NAMALWA (cell line): ENCODE results near the gene MYO1C.

Experiments
- DNase-seq: peaks from one replicate; pipeline ENCODE4 v3.0.0-alpha.2; 2015; ENCODE audit warnings: low spot score

Gene MYO1C

DNA sequence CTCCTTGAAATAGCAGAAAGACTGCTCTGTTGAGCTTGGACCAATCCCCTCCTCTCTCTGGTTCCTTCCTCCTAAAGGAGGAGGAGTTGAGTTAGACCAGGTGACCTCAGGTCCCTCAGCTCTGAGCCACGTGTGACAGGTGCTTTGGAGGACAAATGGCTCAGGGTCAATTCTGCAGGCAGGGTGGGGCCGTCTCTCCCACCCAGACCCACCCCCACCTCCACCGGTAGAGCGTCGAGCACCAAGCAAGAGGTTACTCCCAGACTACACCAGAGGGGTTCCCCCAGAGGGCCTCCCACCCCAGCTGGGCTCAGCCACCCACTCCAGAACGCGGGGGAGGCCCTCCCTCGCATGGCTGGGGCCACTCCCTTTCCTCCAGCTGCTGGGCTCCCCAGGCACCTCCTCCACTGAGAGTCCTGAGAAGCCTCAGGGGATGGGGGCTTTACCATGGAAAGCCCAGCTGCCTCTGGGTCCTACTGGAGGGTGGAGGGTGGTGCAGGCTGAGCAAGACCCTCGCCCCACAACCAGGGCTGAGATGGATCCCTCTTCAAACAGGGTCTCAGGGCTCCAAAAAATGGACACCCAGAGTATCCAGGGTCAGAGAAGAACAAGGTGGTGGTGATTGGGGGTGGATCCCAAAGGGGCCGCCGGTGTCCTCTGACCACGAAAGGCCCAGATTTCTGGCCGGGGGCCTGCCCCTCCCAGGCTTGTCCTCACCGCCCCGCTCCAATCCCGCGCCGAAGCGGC is 7.6 kb downstream of the MYO1C start:
- DNase-seq, result peak; percentile 81

DNA sequence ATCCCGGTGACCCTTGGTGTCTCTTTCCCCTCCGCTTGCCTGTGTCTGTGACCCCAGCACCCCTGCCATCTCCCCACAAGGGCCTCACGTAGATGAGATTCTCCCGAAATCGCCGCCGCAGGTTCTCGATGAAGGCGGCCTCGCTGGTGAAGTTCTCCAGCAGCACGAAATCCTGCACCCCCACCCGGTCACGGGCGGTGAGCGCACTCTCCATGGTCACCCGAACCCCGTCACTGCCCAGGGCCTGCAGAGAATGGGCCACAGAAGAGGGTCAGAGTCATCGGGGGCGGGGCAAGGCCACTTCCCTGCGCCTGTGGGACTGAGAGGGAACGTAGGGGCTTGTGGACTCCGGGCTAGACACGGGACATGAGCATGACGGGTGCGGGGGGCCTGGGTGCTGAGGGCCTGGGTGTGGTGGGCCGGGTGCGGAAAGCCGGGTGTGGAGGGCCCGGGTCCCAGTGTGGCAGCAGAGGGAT is 8.4 kb downstream of the MYO1C start:
- no peak for DNase-seq

DNA sequence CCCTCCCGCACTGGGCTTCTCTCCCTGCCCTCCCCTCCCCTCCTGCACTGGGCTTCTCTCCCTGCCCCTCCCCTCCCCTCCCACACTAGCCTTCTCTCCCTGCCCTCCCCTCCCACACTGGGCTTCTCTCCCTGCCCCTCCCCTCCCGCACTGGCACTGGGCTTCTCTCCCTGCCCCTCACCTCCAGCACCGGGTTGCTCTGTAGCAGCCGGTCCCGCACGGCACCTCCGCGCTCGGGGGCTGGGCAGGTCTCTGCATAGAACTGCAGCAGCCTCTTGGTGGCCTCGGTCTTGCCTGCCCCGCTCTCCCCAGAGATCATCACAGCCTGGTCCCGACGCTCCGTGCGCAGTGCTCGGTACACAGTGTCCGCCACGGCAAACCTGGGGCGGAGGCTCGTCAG is 9.8 kb downstream of the MYO1C start:
- DNase-seq, result no peak

DNA sequence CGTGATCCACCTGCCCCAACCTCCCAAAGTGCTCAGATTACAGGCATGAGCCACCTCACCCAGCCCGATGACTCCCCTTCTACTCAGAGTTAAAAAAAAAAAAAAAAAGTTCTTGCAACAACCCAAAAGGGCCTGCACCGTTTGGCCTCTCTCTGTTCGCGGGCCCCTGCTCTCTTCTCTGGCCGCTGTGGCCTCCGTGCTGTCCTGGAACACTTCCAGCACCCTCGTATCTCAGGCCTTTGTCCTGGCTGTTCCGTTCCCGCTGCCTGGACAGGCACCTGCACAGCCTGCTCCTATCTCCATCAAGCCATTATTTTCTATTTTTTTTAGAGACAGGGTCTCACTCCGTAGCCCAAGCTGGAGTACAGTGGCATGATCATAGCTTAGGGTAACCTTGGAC is 10.8 kb downstream of the MYO1C start:
- DNase-seq, result no peak

DNA sequence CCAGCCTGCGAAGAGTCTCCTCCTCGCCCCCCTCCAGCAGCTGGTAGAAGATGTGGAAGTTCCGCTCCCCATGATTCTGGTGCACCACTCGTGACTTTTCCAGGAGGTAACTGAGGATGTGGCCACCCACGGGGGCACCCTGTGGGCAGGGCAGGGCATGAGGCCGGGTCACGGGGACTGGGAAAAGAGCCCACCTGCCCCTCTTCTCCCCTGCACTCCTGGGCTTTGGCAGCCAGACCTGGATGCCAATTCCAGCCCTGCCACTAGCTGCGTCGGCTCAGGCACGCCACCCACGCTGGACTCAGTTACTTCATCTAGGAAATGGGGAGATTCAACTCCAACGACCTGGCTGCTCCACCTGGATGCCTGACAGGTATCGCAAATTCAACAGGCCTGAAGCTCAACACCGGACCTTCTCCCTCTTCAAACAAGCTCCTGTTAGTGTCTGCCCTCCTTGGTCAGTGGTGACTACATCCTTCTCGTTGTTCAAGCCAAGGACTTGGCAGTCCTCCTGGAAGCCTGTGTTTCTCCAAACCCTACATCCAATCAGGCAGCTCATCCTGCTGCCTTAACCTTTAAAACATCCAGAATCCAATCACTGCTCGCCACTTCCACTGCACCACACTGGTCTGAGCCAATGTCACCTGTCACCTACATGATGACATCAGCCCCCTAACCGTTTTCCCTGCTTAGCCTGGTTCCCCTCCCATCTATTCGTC is 11.6 kb downstream of the MYO1C start:
- no peak for DNase-seq

DNA sequence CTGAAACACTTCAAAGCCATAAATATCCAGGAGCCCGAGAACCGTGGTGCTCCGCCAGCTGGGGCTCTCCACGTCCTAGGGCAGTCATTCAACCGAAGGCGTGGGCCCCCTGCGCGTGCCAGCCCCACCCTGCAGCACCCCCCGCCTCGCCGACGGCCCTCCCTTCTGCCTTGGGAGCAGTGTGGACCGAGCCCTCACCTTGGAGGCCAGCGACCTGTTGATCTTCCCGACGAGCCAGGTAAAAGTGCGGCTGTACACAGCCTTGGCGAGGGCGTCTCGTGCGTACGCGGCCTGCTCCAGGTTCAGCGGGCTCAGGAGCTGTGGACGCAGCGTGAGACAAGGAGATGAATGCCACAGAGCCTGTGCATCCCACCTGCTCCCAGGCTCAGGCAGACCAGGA is 14.1 kb downstream of the MYO1C start:
- DNase-seq, result no peak

DNA sequence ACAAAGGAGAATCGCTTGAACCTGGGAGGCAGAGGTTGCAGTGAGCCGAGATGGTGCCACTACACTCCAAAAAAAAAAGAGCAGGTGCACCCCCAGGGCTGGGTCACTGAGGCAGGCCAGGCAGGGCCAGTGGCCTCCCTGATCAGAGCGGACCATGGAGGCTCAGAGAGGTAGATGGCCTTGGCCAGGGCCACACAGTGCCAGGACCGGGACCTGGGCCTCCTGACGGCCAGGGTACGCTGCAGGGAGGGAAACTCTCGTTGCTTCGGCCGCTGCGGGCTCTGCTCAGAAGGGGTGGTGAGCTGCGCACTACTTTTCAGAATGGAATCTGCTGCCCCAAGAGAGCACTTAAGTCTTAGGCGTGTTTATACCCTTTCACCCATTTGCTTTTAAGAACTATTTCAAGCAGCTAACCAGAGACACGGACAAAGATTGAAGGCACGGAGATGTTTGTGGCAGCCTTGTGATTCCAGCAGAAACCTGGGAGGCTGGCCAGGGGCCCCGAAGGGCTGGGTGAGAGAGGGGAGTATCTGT is 17.1 kb downstream of the MYO1C start:
- no peak for DNase-seq

DNA sequence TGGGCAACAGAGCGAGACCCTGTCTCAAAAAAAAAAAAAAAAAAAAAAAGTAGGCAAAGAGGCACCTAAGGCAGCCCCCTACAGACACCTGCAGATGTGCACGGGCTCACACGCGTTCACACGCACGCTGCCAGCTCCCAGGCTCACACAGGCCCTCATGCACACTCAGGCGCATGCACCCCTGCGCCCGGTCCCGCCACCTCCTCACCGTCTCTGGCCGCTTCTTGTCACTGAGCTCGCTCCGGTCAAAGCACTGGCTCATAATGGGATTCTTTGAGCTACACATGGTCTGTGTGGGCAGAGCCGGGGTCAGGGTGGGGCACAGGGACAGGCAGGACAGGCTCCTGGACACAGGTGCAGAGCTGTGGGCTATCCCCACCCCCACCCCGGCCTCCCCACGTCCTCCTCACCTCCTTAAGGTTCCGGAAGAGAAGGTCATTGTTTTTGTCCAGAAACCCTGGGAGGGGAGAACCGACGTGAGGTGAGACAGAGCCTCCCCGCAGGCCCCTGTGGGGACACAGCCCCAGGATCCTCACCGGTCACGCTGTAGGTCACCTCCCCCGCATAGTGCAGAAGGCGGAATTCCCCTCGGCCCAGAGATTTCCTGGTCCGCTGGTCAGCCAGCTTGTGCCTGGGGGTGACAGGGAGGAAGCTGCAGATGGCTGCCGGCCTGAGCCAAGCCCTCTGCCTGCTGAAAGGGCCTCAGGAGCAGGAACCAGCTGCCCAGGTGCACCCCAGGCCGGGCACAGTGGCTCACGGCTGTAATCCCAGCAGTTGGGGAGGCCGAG is 17.9 kb downstream of the MYO1C start:
- DNase-seq, result peak; percentile 50

DNA sequence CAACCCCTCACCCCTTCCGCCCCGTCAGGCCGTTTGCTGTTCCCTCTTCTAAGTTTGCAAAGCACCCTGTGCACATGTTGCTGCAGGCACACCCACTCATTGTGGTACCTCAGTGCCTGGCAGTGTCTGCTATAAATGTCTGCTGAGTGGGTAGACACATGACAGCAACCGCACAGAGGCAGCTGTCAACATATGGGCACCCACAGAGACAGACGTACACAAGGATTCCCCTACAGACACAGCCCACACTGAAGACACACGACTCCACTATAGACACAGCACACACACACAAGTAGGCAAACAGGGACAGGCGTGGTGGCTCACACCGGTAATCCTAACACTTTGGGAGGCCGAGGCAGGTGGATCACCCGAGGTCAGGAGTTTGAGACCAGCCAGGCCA is 18.6 kb downstream of the MYO1C start:
- peak; percentile 60 for DNase-seq

DNA sequence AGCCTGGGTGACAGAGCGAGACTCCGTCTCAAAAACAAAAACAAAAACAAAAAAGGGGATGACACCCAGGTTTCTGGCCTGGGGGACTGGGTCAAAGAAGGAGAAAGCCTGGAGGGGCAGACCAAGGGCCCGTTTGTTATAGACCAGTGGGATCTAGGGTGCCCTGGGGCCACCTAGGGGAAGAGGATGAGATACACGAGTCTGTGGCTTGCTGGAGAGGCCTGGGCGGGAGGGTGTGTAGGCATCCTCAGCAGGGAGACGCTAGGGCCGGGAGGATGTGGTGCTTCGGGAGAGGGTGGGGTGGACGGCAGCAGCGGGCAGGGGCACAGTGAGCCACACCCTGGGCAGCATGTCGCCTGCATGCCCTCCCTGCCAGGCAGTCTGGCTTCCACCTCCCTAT is 19.3 kb downstream of the MYO1C start:
- peak; percentile 19 for DNase-seq

DNA sequence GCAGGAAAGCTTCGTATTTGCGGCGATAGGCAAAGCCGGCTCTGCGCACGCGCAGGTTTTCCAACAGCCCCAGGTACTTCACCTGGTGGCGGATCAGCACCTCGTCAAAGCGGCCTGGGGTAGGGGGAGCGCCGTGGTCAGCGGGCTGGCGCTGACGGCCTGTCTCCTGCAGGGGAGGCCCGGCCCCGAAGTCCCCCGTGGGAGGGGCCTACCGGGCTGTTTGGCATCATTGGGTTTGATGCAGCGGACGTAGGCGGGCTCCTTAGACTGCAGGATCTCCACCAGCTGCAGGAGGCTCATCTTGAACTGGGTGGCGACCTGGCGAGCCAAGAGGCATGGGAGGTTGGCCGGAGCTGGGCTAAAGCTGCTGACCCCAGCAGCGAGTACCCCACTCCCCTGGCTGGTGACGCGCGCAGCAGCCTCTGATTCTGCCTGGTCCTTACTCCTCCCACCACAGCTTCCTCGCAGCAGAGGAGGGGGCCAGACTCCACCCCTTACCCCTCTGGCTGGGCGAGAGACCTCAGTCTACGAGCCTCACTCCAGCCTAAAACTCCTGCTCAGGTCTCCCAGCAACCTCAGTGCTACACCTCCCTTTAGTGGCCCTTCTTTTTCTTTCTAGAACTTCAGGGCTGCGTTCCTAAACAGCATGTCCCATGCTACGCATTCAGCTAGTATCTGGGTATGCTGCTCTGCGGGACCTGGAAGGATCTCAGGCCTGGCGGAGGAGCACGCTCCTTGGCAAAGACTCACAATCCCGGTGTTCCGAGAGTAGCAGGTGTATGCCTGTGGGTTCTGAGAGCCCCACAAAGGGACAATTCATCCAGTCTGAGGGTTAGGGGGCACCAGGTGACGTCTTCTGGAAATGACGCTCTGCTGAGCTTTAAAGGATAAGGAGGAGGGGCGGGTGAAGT is 20.3 kb downstream of the MYO1C start:
- DNase-seq, result no peak

DNA sequence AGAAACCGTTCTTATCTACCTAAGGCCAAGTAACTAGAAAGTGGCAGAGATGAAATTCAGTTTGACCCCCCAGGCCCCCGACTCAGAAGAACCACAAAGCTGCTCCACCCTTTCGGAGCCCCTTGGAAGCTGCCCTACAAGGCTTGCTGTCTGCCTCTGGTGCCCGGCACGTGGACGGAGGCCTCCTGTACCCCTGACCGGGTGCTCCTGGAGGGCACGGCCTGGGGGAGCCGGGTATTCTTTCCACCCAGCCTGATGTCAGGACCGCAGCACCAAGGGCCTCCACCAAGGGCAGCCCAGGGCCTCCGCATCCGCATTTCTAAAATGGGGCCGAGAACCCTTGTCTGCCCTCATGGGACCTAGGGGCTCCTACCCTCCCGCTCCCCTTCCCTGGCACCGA is 21.0 kb downstream of the MYO1C start:
- no peak for DNase-seq

DNA sequence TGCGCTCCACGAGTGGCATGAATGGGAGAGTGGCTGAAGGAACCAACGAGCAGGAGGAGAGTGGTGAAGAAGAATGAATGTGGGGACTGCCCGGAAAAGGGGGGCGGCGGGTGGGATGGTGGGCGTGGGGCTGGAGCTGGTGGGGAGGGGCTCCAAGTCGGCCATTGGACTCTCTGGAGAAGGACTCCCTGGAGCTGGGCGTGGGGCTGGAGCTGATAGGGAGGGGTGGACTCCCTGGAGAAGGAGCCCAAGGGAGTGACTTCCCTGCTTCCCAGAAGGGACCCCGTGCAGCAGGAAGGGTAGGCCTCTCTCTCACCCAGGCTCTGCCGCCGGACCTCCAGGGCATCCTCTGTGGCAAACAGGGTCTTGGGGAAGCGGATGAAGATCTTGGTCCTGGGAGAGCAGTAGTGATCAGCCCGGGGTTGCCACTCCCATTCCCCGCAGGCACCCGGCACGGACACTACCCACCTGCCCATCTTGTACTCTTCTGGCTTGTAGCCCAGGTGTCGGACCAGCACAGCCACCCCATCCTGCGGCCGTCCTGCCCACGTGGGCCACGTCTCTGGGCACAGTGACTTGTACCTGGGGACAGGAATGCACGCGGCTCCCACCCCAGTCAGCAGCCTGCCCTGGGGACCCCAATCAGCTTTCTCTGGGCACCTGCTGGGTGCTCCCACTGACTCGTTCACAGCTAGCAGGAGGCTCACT is 21.6 kb downstream of the MYO1C start:
- no peak for DNase-seq

DNA sequence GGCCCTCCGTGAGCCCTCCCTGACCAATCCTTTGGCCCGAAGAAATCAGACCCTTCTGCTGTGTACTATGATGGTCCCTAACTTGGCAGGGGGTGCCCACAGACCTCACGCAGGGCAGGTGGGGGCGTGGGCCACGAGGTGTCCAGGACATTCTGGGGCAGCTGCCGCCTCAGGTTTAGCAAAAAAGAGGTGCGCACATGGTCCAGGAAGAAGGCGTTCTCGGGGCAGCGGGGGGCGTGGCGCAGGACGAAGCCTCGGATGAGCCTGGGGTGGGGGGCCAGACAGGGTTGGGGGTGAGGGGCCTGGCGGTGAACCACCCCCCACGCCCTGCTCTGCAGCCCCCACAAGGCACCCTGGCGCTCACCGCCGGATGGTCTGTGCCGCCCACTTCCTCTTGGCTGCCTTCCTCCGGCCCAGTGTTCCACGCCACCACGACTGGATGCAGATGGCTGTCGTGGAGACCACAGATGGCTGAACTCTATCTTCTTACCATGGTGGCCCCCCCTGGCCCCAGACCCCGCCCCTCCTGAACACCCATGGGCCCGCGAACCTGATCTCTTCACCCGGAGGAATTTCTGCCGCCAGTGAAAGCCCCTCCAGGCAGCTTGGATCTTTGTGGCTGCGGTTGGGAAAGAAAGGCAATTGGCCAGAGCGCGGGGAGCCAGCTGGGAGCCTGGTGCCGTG is 22.3 kb downstream of the MYO1C start:
- DNase-seq, result no peak

DNA sequence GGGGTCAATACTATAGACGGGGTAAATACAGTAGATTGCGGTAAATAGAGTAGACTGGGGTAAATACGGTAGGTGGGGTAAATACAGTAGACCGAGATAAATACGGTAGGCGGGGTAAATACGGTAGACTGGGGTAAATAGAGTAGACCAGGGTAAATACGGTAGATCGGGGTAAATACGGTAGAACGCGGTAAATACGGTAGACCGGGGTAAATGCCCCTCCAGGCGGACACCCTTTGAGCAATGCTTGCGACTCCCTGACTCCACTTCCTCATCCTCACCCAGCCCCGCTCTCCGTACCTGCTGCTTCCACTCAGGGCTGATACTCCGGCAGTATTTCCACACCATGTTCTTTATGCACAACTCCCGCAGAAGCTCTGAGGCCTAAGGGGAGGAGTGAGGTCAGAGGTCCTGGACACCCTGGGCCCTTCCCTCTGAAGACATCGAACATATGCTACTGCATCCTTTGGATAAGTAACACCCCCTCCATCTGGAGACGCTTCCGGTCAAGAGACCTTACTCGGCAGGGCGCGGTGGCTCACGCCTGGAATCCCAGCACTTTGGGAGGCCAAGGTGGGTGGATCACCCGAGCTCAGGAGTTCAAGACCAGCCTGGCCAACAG is 23.1 kb downstream of the MYO1C start:
- no peak for DNase-seq

DNA sequence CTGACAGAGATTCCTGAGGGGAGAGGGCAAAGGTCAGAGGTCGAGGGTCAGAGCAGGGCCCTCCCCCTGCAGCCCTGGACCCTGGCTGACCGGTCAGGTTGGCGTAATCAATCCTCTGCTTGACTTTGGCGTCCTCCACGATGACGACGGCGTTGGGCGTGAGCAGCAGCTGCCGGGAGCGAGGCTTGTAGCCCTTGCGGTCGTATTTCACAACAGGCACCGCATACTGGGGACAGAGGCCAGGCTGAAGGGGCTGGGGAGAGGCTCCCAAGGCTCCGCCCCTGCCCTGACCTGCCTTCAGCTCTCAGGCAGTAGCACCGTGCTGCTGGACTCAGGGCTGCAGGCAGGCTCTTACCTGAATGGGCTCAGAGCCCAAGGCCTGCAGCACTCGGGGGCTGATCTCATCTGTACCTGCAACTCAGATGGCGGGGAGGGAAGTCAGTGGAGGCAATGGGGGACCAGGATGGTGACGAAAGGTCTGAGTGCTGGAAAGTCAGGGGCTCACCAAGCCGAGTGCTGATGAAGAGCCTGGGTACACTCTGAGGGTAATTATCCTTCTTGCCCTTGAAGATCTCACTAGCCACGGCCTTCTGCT is 24.5 kb downstream of the MYO1C start:
- no peak for DNase-seq

DNA sequence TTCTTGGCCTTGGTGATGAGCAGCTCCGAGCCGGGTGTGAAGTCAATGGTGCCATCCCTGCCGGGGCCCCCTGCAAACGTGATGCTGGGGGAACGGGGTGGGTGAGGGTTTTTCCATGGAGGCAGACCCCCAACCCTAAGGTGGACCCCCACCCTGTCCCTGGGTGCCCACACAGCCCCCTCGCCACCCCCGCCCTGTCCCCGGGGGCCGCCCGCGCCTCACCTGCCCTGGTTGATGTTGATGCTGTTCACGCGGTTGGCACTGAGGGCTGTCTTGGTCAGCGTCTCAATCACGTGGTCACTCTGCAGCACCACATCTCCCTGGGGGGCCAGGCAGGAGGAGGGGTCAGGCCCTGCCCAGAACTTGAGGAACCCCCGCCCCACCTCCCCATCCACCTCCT is 25.2 kb downstream of the MYO1C start:
- DNase-seq, result no peak

DNA sequence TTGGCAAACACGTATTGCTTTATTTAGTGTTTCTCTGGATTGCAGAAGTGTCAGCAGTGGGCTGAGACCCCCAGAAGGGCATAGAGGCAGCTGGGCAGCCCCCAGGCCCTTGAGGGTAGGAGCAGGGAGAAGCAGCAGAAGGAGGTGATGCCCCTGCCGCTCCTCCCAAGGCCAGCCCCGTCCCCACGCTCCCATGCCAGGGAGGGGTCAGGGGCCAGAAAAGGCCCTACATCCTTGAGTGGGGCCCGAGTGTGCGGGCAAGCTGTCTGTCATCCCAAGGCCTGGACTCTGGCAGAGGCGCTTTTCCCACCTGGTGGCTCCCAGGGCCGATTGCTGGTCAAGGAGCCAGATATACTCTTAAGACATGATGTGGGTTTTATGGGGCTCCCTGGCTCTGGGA is 28.3 kb downstream of the MYO1C start:
- no peak for DNase-seq
